ENCODE results near the gene KDM4C. TPM values are rescaled to one million over a fixed set of nuclear protein-coding genes. Genes with fewer than 3 reads are reported as not detected.

Gene KDM4C
- total and polyA plus RNA-seq, 2 of the 8 experiments (the other 6 are each of a cell fraction or from before 2014, with no cell fraction given) = 13.0 to 26.1 TPM

- Histone ChIP-seq H3K4ac (replicated peaks; ENCODE audit: insufficient read length, low read depth, low read length) (no peak overlapping the region), H3K56ac (replicated peaks; ENCODE audit: insufficient read length, low read depth, low read length) (no peak overlapping the region), H2AK5ac (ENCODE audit: low read depth, low read length) (no peak overlapping the region), H2BK15ac (ENCODE audit: low read length) (no peak overlapping the region), H2BK5ac (ENCODE audit: low read depth, low read length) (no peak overlapping the region), H3K4me1 (replicated peaks in 1 of 4; ENCODE audit: control insufficient read depth in 3 of 4, insufficient read depth in 4 of 4, low read length in 3 of 4) (peaks cover 0 to 6% (median 4%) of the 10 kb centered on the region in 4 experiments; a peak in 4 of 7 replicates), H4K91ac (replicated peaks; ENCODE audit: insufficient read length, low read length) (no peak overlapping the region), H3K18ac (ENCODE audit: extremely low read depth, low read length) (no peak overlapping the region), H3K23me2 (ENCODE audit: low read depth, low read length) (no peaks in the 10 kb centered on the region), H2BK20ac (ENCODE audit: low read length) (no peak overlapping the region), H3K14ac (ENCODE audit: insufficient read length) (no peak overlapping the region), H3K4me2 (ENCODE audit: insufficient read depth in 1 of 2, low read depth in 2 of 2, low read length in 2 of 2) (no peak overlapping the region), H3K9ac (replicated peaks in 1 of 4; ENCODE audit: extremely low read depth in 1 of 4, low read depth in 3 of 4, low read length in 3 of 4) (no peak overlapping the region), H4K8ac (ENCODE audit: extremely low read depth, insufficient read depth, low read length) (no peak overlapping the region), H3K27ac (ENCODE audit: low read depth, low read length) (no peak overlapping the region), H4K20me1 (replicated peaks in 1 of 2; ENCODE audit: control insufficient read depth in 1 of 2, insufficient read depth in 2 of 2, low read length in 2 of 2) (no peaks in the 10 kb centered on the region), H3K4me3 (ENCODE audit: extremely low read depth in 1 of 4, insufficient read depth in 2 of 4, low read depth in 3 of 4, low read length in 4 of 4) (no peak overlapping the region), H3K79me2 (ENCODE audit: control insufficient read depth in 1 of 2, insufficient read depth in 2 of 2, low read length in 2 of 2) (no peaks in the 10 kb centered on the region), H2BK120ac (replicated peaks; ENCODE audit: low read depth, low read length) (no peak overlapping the region), H3K79me1 (ENCODE audit: low read depth, low read length) (no peaks in the 10 kb centered on the region), H2AFZ (ENCODE audit: low read length) (no peak overlapping the region), H2BK12ac (ENCODE audit: low read depth, low read length) (no peak overlapping the region), H3K36me3 (ENCODE audit: control insufficient read depth in 2 of 4, insufficient read depth in 4 of 4, low read length in 3 of 4) (no peaks in the 10 kb centered on the region; a peak in 1 of 8 replicates), H3K9me3 (ENCODE audit: insufficient read depth in 2 of 2, low read depth in 1 of 2, low read length in 1 of 2) (no peaks in the 10 kb centered on the region), H4K5ac (ENCODE audit: insufficient read length, low read depth, low read length) (no peak overlapping the region), H3K27me3 (replicated peaks in 1 of 4; ENCODE audit: control insufficient read depth in 3 of 4, extremely low read depth in 1 of 4, insufficient read depth in 3 of 4, low read length in 3 of 4) (no peaks in the 10 kb centered on the region), H3K23ac (ENCODE audit: insufficient read length) (no peak overlapping the region)
- ChIA-PET POLR2A (ENCODE audit: partially characterized antibody) (no interaction called here), CTCF (ENCODE audit: partially characterized antibody) (interaction anchor here (0.6 to 2.1 kb wide), 6 partner anchors 22 to 344 kb away, joined by 3 to 7 read pairs (median 4); no protein-coding TSS in a partner anchor)
- WGBS, 2 experiments (ENCODE audit: extremely low coverage in 1 of 2, insufficient coverage in 1 of 2, insufficient read length in 1 of 2, insufficient replicate concordance in 2 of 2, low coverage in 1 of 2, low lambda C conversion rate in 2 of 2, missing lambda C conversion rate in 1 of 2) = 96% methylated on average over 3 of the region's 3 CpGs; no CpG with 5 or more reads in 1 of the 2 experiments
- no peak for DNase-seq (ENCODE audit: low read depth in 1 of 2, low spot score in 2 of 2)
- no peak for FAIRE-seq
- no peak for TF ChIP-seq TAF1 (IDR thresholded peaks at IDR 0.05; ENCODE audit: low read depth, low read length)
- TF ChIP-seq, protein P1, sequence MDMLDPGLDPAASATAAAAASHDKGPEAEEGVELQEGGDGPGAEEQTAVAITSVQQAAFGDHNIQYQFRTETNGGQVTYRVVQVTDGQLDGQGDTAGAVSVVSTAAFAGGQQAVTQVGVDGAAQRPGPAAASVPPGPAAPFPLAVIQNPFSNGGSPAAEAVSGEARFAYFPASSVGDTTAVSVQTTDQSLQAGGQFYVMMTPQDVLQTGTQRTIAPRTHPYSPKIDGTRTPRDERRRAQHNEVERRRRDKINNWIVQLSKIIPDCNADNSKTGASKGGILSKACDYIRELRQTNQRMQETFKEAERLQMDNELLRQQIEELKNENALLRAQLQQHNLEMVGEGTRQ (IDR thresholded peaks at IDR 0.05; ENCODE audit: low read length) = no peak
- no peak for TF ChIP-seq CEBPB (IDR thresholded peaks at IDR 0.05; ENCODE audit: low read depth, low read length)
- TF ChIP-seq PHF8 (conservative IDR thresholded peaks at IDR 0.05; ENCODE audit: low read depth, low read length) = no peak
- TF ChIP-seq EP300 (IDR thresholded peaks at IDR 0.05; ENCODE audit: borderline replicate concordance in 1 of 2, low read depth in 2 of 2, low read length in 2 of 2) = no peak
- TF ChIP-seq POLR2A (IDR thresholded peaks at IDR 0.05; ENCODE audit: control extremely low read depth in 1 of 2, low read depth in 2 of 2, low read length in 2 of 2) = no peak
- TF ChIP-seq SAP30 (IDR thresholded peaks at IDR 0.05; ENCODE audit: insufficient read depth, insufficient replicate concordance, low read length) = no peak
- TF ChIP-seq, protein P2, sequence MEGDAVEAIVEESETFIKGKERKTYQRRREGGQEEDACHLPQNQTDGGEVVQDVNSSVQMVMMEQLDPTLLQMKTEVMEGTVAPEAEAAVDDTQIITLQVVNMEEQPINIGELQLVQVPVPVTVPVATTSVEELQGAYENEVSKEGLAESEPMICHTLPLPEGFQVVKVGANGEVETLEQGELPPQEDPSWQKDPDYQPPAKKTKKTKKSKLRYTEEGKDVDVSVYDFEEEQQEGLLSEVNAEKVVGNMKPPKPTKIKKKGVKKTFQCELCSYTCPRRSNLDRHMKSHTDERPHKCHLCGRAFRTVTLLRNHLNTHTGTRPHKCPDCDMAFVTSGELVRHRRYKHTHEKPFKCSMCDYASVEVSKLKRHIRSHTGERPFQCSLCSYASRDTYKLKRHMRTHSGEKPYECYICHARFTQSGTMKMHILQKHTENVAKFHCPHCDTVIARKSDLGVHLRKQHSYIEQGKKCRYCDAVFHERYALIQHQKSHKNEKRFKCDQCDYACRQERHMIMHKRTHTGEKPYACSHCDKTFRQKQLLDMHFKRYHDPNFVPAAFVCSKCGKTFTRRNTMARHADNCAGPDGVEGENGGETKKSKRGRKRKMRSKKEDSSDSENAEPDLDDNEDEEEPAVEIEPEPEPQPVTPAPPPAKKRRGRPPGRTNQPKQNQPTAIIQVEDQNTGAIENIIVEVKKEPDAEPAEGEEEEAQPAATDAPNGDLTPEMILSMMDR (IDR thresholded peaks at IDR 0.05; ENCODE audit: control extremely low read depth in 1 of 3, insufficient read depth in 1 of 3, low read depth in 1 of 3, low read length in 3 of 3) = no peak
- no peak for TF ChIP-seq CBX8 (IDR thresholded peaks at IDR 0.05; ENCODE audit: borderline replicate concordance, low read depth, low read length)
- no peak for TF ChIP-seq CHD1 (IDR thresholded peaks at IDR 0.05; ENCODE audit: low read depth, low read length)
These were observed 415.4 kb downstream of the KDM4C start for GRCh38 chr9:7173139-7173538.

All from H1 (cell line).